Measurements from ENCODE around the gene TMEM89.

The TMEM89 gene

DNA sequence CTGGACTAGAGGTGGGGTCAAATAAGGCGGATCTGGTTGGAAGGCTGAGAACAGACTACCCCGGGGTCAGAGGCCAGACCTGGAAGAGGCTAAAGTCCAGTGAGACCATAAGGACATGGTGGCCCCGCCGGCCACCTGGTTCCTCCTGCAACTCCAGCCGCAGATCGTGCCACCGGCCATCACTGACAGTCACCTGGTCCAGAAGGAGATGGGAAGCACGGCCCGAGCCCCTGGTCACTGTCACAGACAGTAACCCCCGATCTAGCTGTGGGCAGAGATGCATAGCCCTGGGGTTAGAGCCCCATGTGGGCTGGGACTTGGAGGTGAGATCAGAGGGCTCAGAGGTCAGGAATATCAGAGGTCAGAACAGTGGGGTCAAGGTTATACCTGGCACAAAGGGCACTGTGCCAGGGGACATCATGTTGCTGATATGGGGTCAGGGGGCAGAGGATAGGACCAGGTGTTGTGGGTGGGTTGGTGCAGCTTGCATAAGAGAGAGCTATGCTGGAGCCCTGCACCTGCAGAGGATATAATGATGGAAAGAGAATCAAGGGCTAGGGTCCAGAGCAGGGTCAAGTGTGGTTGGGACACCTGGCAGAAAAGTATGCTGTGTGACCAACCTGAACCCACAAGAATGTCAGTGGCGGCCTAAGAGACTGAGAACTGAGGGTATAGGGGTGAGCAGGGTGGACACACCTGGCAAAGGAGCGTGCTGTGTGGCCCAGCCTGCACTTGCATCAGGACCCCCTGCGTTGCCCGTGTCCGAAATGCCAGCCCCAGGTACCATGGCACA is 31.6 kb upstream of the TMEM89 start:
- H3K4me3 ChIP-seq (ENCODE audit: low read length), result no peak overlapping the region
- TF ChIP-seq, protein P1, sequence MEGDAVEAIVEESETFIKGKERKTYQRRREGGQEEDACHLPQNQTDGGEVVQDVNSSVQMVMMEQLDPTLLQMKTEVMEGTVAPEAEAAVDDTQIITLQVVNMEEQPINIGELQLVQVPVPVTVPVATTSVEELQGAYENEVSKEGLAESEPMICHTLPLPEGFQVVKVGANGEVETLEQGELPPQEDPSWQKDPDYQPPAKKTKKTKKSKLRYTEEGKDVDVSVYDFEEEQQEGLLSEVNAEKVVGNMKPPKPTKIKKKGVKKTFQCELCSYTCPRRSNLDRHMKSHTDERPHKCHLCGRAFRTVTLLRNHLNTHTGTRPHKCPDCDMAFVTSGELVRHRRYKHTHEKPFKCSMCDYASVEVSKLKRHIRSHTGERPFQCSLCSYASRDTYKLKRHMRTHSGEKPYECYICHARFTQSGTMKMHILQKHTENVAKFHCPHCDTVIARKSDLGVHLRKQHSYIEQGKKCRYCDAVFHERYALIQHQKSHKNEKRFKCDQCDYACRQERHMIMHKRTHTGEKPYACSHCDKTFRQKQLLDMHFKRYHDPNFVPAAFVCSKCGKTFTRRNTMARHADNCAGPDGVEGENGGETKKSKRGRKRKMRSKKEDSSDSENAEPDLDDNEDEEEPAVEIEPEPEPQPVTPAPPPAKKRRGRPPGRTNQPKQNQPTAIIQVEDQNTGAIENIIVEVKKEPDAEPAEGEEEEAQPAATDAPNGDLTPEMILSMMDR (conservative IDR thresholded peaks at IDR 0.05; ENCODE audit: low read length), result no peak
- no peak for DNase-seq (ENCODE audit: low read depth)

- TF ChIP-seq, protein P1 (conservative IDR thresholded peaks at IDR 0.05; ENCODE audit: low read length), result no peak
- DNase-seq (ENCODE audit: low read depth), result no peak
- no peak overlapping the region for H3K4me3 ChIP-seq (ENCODE audit: low read length)
Observed at GRCh38 chr3:48651771-48652170, 30.2 kb upstream of the TMEM89 start.

- no peak overlapping the region for H3K4me3 ChIP-seq (ENCODE audit: low read length)
- no peak for DNase-seq (ENCODE audit: low read depth)
- TF ChIP-seq, protein P1 (conservative IDR thresholded peaks at IDR 0.05; ENCODE audit: low read length), result no peak
Observed at GRCh38 chr3:48650723-48651122, 29.2 kb upstream of the TMEM89 start.

GRCh38 chr3:48648188-48648850 is 26.8 kb upstream of the TMEM89 start:
- H3K4me3 ChIP-seq (ENCODE audit: low read length), result no peak overlapping the region
- TF ChIP-seq, protein P1 (conservative IDR thresholded peaks at IDR 0.05; ENCODE audit: low read length), result no peak
- DNase-seq (ENCODE audit: low read depth), result no peak

DNA sequence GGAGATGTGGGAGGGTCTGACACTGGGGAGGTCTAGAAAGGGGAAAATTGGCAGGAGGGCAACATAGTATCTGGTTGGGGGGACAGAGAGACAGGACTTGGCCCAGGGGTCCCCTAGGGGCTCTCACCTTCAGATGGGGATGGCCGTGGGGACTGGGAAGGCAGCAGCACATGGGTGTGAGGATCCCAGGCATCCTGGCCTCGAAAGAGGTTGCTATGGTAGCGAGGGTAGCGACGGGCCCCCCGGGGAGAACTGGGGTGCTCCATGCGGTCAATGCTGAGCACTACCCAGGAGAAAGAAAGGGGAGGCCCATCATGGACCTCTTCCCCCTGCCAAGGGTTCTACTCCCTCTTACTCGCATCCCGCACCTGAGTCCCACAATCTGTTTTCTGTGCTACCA is 26.1 kb upstream of the TMEM89 start:
- TF ChIP-seq, protein P1 (conservative IDR thresholded peaks at IDR 0.05; ENCODE audit: low read length), result no peak
- H3K4me3 ChIP-seq (ENCODE audit: low read length), result no peak overlapping the region
- DNase-seq (ENCODE audit: low read depth), result no peak

DNA sequence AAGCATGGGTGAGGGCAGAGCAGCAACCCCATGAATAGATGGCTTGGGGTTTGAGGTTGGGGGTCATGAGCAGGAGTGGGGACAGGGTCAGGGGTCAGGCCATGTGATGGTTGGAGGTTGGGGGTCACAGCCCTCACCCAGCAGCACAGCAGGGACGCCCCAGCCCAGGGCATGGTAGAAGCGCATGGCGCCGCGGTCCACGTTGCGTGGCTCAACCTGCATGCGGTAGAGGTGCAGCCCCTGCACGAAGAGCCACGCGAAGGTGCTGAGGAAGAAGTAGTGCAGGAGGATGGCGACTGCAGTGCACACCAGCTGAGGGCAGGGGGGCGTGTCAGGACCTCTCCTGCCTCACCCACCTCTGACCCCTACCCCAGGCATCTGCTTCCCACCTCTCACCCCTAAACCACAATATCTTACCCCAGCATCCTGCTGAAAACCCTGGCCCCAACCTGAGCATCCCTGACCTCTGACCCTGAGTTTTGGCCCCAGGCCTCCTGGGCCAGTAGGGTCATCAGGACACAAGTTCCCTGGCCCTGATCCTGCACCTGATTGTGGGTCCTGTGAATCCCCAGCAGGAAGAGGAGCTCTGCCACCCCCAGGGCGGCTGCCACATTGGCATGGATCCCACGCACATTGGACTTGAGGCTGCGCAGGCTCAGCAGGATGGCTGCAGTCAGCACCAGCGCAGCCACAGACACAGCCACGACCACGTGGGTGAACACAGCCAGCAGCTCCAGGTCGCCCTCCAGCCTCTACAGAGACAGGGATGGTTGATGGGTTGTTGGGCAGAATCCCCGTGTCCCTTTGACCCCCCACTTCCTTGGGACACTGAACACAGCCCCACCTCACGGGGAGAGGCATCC is 23.6 kb upstream of the TMEM89 start:
- DNase-seq (ENCODE audit: low read depth), result no peak
- no peak overlapping the region for H3K4me3 ChIP-seq (ENCODE audit: low read length)
- TF ChIP-seq, protein P1 (conservative IDR thresholded peaks at IDR 0.05; ENCODE audit: low read length), result no peak

Measured in AG10803 (cell line).